ENCODE data around the gene DDX11.
"Not testable (repeated sequence)": the region's sequence is repeated elsewhere in the genome, so short reads cannot be mapped to it uniquely, and the experiment has no call there.

The DDX11 gene

DNA sequence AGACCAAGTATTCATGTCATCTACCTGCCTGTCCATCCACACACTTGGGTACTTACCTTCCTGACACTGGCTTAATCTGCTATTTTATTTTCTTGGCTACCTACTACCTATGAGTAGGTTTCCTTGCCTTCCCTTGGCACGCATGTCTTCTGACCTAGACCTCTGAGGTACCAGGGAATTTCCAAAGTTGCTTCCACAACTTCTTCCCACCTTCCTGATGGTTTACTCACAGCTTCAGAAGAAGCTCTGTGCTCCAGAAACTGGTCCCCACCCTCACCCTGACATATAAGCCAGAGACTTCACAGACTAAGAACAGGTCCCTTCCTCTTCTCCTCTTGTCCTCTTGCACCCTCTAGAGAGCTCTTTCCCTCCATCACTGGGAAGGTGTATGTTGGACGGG, 35.7 kb upstream of the DDX11 start:
- no peak overlapping the region for H3K27ac Mint-ChIP-seq
- H3K9me3 Mint-ChIP-seq: no peaks in the 10 kb centered on the region
- no peak for TF ChIP-seq CTCF (IDR thresholded peaks at IDR 0.05)
- no peak for DNase-seq
- no peaks in the 10 kb centered on the region for H3K36me3 Mint-ChIP-seq (ENCODE audit: low read depth)
- H3K4me3 Mint-ChIP-seq: no peak overlapping the region
- peaks cover 5% of the 10 kb centered on the region for H3K27me3 Mint-ChIP-seq (ENCODE audit: low read depth, poor library complexity)
- H3K4me1 Mint-ChIP-seq: peaks cover 14% of the 10 kb centered on the region

- H3K4me3 Mint-ChIP-seq: no peak overlapping the region
- no peak overlapping the region for H3K27ac Mint-ChIP-seq
- H3K4me1 Mint-ChIP-seq: peaks cover 6% of the 10 kb centered on the region
- no peaks in the 10 kb centered on the region for H3K36me3 Mint-ChIP-seq (ENCODE audit: low read depth)
- no peak for TF ChIP-seq CTCF (IDR thresholded peaks at IDR 0.05)
- DNase-seq: no peak
- peaks cover 3% of the 10 kb centered on the region for H3K9me3 Mint-ChIP-seq
- H3K27me3 Mint-ChIP-seq (ENCODE audit: low read depth, poor library complexity): peaks cover 8% of the 10 kb centered on the region
These were observed 32.6 kb upstream of the DDX11 start for GRCh38 chr12:31041033-31041564.

DNA sequence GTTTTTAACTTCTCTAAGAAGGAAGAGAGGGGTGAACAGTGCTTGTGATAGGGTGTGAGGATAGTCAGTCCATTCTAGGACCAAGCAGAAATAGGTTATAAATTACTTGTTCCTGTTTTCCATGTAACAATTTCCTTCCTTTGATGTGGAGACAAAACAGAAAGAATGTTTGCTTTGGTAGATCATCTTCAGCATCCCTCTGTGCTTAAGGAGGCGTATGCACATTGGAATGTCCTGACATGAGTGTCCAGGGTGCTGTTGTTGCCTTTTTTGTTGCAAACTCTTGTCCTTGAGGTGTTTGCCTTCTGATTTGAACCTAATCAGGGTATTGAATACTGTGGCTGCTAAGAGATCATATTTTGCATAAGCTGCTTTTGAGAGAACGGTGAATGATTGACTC, 23.5 kb upstream of the DDX11 start:
- DNase-seq, H3K9me3 Mint-ChIP-seq, H3K4me3 Mint-ChIP-seq, H3K27ac Mint-ChIP-seq: not testable (repeated sequence)
- Mint-ChIP-seq H3K36me3 (ENCODE audit: low read depth) (peaks cover 11% of the 10 kb centered on the region), H3K27me3 (ENCODE audit: low read depth, poor library complexity) (peaks cover 10% of the 10 kb centered on the region), H3K4me1 (peaks cover 34% of the 10 kb centered on the region)

DNA sequence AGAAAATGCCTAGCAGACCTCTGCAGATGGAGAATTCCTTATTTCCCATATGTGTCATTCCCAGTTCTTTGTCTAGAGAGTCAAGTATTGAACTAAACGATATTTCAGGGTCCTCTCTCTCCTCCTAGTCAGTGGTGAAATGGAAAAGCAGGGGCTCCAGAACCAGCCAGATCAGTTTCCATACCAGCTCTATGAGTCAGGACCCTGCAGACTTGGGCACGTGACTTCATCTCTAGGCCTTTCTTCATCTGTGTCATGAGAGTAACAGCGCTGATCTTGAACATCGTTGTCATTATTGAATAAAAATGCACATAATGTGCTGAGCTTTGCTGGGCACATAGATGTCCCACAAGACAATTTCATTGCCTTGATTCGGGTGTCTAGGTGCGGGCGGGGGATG, 23.1 kb upstream of the DDX11 start:
- H3K4me3 Mint-ChIP-seq, DNase-seq, H3K9me3 Mint-ChIP-seq, H3K27ac Mint-ChIP-seq: not testable (repeated sequence)
- Mint-ChIP-seq H3K27me3 (ENCODE audit: low read depth, poor library complexity) (peaks cover 10% of the 10 kb centered on the region), H3K36me3 (ENCODE audit: low read depth) (peaks cover 11% of the 10 kb centered on the region), H3K4me1 (peaks cover 34% of the 10 kb centered on the region)

GRCh38 chr12:31051692-31052091, 22.0 kb upstream of the DDX11 start:
- Mint-ChIP-seq H3K27me3 (ENCODE audit: low read depth, poor library complexity) (peaks cover 10% of the 10 kb centered on the region), H3K4me1 (peaks cover 34% of the 10 kb centered on the region), H3K27ac (peak overlapping the region; percentile 75), H3K36me3 (ENCODE audit: low read depth) (peaks cover 11% of the 10 kb centered on the region)
- not testable (repeated sequence) for H3K9me3 Mint-ChIP-seq, DNase-seq, H3K4me3 Mint-ChIP-seq

- DNase-seq, H3K9me3 Mint-ChIP-seq, H3K4me3 Mint-ChIP-seq: not testable (repeated sequence)
- peaks cover 10% of the 10 kb centered on the region for H3K27me3 Mint-ChIP-seq (ENCODE audit: low read depth, poor library complexity)
- peak overlapping the region; percentile 75 for H3K27ac Mint-ChIP-seq
- H3K36me3 Mint-ChIP-seq (ENCODE audit: low read depth): peaks cover 11% of the 10 kb centered on the region
- peaks cover 34% of the 10 kb centered on the region for H3K4me1 Mint-ChIP-seq
These were observed 21.5 kb upstream of the DDX11 start for GRCh38 chr12:31052121-31052520.

GRCh38 chr12:31052666-31053439, 20.8 kb upstream of the DDX11 start:
- H3K9me3 Mint-ChIP-seq, H3K4me3 Mint-ChIP-seq, DNase-seq: not testable (repeated sequence)
- peaks cover 10% of the 10 kb centered on the region for H3K27me3 Mint-ChIP-seq (ENCODE audit: low read depth, poor library complexity)
- peaks cover 39% of the 10 kb centered on the region for H3K4me1 Mint-ChIP-seq
- H3K27ac Mint-ChIP-seq: peak overlapping the region; percentile 80
- H3K36me3 Mint-ChIP-seq (ENCODE audit: low read depth): peaks cover 17% of the 10 kb centered on the region

- H3K9me3 Mint-ChIP-seq, DNase-seq, H3K27ac Mint-ChIP-seq, H3K4me3 Mint-ChIP-seq: not testable (repeated sequence)
- H3K36me3 Mint-ChIP-seq (ENCODE audit: low read depth): peaks cover 17% of the 10 kb centered on the region
- H3K4me1 Mint-ChIP-seq: peaks cover 41% of the 10 kb centered on the region
- H3K27me3 Mint-ChIP-seq (ENCODE audit: low read depth, poor library complexity): peaks cover 10% of the 10 kb centered on the region
These were observed 19.7 kb upstream of the DDX11 start for GRCh38 chr12:31053944-31054343.

DNA sequence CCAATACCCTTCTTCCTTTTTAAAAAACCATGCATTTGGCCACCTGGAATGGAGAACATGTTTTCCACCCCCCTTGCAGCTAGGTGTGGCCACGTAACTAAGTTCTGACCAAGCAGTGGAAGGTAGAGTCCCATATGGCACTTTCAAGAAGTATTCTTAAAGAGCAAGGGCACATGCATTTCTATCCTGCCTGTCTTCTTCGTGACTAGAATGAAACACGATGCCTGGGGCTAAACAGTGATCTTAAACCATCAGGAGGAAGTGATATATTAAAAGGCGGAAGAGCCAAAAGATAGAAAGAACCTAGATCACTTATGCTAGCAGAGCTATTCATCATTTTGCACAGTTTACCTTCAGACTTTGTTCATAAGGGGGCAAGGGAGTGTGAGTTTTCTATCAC, 16.0 kb upstream of the DDX11 start:
- no peak for DNase-seq
- peaks cover 19% of the 10 kb centered on the region for H3K4me1 Mint-ChIP-seq
- H3K36me3 Mint-ChIP-seq (ENCODE audit: low read depth): peaks cover 6% of the 10 kb centered on the region
- no peak overlapping the region for H3K4me3 Mint-ChIP-seq
- TF ChIP-seq CTCF (IDR thresholded peaks at IDR 0.05): no peak
- peaks cover 2% of the 10 kb centered on the region for H3K27me3 Mint-ChIP-seq (ENCODE audit: low read depth, poor library complexity)
- H3K9me3 Mint-ChIP-seq: no peaks in the 10 kb centered on the region
- no peak overlapping the region for H3K27ac Mint-ChIP-seq

- DNase-seq; H3K36me3 Mint-ChIP-seq (ENCODE audit: low read depth); H3K9me3 Mint-ChIP-seq; H3K27me3 Mint-ChIP-seq (ENCODE audit: low read depth, poor library complexity); H3K4me1 Mint-ChIP-seq; H3K27ac Mint-ChIP-seq; H3K4me3 Mint-ChIP-seq: not testable (repeated sequence)
These were observed 7.5 kb upstream of the DDX11 start for GRCh38 chr12:31066196-31066595.

DNA sequence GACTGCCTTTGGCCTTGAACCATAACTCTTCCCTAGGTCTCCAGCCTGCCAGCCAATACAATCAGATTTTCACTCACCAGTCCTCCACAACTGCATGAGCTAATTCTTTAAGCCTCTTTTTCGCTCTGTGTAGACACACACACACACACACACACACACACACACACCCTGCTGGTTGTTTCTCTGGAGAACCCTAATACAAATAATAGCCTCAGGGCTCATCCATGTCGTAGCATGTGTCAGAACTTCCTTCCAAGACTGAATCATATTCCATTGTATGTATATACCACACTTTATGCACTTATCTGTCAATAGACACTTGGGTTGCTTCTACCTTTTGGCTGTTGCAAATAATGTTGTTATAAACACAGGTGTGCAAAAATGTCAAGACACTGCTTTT, 6.0 kb upstream of the DDX11 start:
- DNase-seq; H3K36me3 Mint-ChIP-seq (ENCODE audit: low read depth); H3K9me3 Mint-ChIP-seq; H3K4me3 Mint-ChIP-seq; H3K27ac Mint-ChIP-seq; H3K4me1 Mint-ChIP-seq; H3K27me3 Mint-ChIP-seq (ENCODE audit: low read depth, poor library complexity): not testable (repeated sequence)
